ENCODE results near the gene POLN.

Gene POLN

GRCh38 chr4:2089222-2089621 lies 152.7 kb downstream of the POLN start:
- no peak for DNase-seq

- no peak for DNase-seq
Observed at GRCh38 chr4:2087170-2087569, 154.8 kb downstream of the POLN start.

GRCh38 chr4:2085496-2085901 lies 156.4 kb downstream of the POLN start:
- DNase-seq = no peak

GRCh38 chr4:2084316-2084715 lies 157.6 kb downstream of the POLN start:
- no peak for DNase-seq

GRCh38 chr4:2083826-2084160 lies 158.1 kb downstream of the POLN start:
- DNase-seq = no peak

- DNase-seq = no peak
Observed at GRCh38 chr4:2083116-2083825, 158.7 kb downstream of the POLN start.

- DNase-seq = no peak
Observed at GRCh38 chr4:2082627-2083026, 159.3 kb downstream of the POLN start.

- DNase-seq = no peak
Observed at GRCh38 chr4:2082118-2082517, 159.8 kb downstream of the POLN start.

GRCh38 chr4:2081540-2081939 lies 160.4 kb downstream of the POLN start:
- no peak for DNase-seq

GRCh38 chr4:2080429-2081300 lies 161.3 kb downstream of the POLN start:
- no peak for DNase-seq

GRCh38 chr4:2079926-2080325 lies 162.0 kb downstream of the POLN start:
- no peak for DNase-seq

GRCh38 chr4:2079006-2079405 lies 162.9 kb downstream of the POLN start:
- no peak for DNase-seq

GRCh38 chr4:2078584-2078983 lies 163.3 kb downstream of the POLN start:
- DNase-seq = no peak

GRCh38 chr4:2077537-2078460 lies 164.1 kb downstream of the POLN start:
- DNase-seq = no peak

- no peak for DNase-seq
Observed at GRCh38 chr4:2076908-2077536, 164.9 kb downstream of the POLN start.

- DNase-seq = no peak
Observed at GRCh38 chr4:2075987-2076907, 165.7 kb downstream of the POLN start.

- DNase-seq = no peak
Observed at GRCh38 chr4:2075171-2075986, 166.5 kb downstream of the POLN start.

- no peak for DNase-seq
Observed at GRCh38 chr4:2074588-2074987, 167.3 kb downstream of the POLN start.

GRCh38 chr4:2073808-2074481 lies 168.0 kb downstream of the POLN start:
- DNase-seq = no peak

Data from amygdala (tissue), 56 donors.